Right lobe of liver (tissue), 4 donors: ENCODE results near the gene DAAM1.

Experiments
- CTCF ChIP-seq, 4 donors: fragments of 200-600 bp in 3 of 4; fragments of 450-650 bp in 1 of 4; IDR thresholded peaks; one replicate each; pipeline versions ENCODE4 v1.5.1 to v1.8.0; 2016 to 2022; ENCODE audit warnings: antibody characterized with exemption in 4 of 4, mild to moderate bottlenecking in 2 of 4
- POLR2A ChIP-seq: fragments of 450-650 bp; IDR thresholded peaks from one replicate; pipeline ENCODE4 v1.6.1; 2017; ENCODE audit warnings: antibody characterized with exemption, mild to moderate bottlenecking
- donor health status: DM: no; HTN: no; CAD: no.
- donor health status: DM: no; HTN: no; CAD: no.
- donor health status: DM: no; HTN: yes; CAD: no.

DNA sequence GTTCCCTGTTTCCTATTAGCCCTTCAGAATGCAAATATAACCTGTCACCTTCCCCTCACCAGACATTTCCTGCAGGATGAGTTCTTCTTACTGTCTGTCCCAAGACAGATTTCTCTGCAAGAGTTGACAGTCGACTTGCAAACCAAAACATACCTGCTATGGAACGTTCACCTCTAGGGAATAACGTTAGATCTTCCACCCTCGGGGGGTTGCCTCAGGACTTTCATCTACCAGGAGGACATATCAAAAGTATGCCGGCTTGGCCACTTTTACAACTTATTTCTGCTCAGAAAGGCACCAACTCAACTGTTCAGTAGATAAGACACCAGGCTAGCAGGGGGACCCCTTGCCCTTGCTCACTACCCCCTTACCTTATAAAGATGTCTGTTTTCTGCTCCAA is 92.5 kb downstream of the DAAM1 start:
- no peak for TF ChIP-seq CTCF (IDR thresholded peaks at IDR 0.05)
- TF ChIP-seq POLR2A, result no peak
